NCI-H2227 (cell line): ENCODE results near the gene CSRNP3.
"Not testable (repeated sequence)": the region's sequence is repeated elsewhere in the genome, so short reads cannot be mapped to it uniquely, and the experiment has no call there.

ENCODE experiments used
- DNase-seq: peaks from one replicate; lab custom pipeline; 2025; ENCODE audit not compliant: unreplicated experiment; lab: John Stamatoyannopoulos, UW

Gene CSRNP3

DNA sequence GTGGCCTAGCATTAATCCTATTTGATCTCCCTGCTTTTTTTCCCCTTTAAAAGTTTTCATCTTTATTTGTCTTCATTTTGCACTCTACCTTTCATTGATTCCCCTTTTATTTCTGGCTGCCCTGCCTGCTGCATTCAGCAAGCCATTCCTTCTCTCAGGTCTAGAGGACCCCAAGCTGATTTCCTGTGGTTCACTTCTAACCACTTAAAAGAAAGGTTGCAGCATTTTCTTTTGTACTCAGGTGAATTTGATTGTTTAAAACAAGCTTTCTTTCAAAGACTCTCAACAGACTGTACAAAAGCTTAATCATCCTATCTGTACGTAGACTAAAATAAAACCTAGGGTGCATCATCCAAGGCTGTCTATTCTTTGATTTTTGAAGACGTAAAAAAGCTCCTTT lies 160.3 kb downstream of the CSRNP3 start:
- DNase-seq: peak; percentile 18

DNA sequence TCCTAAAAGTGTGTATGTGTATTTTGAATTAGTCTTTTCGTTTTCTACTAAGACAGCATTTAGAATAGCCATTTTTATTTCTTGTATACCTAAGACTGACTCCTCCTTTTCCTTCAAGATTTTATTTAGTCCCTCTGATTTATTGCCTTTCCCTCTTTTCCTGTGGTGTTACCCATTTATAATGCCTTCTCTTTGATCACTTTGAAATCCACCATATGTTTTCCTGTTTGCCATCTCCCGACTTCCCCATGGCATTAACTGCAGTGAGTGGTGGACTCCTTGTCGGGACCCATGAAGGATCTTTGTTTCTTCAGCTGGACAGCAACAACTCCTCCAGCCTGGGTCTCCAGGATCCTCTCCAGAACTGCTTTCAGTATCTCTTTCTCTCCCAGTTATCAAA lies 160.7 kb downstream of the CSRNP3 start:
- DNase-seq: no peak

DNA sequence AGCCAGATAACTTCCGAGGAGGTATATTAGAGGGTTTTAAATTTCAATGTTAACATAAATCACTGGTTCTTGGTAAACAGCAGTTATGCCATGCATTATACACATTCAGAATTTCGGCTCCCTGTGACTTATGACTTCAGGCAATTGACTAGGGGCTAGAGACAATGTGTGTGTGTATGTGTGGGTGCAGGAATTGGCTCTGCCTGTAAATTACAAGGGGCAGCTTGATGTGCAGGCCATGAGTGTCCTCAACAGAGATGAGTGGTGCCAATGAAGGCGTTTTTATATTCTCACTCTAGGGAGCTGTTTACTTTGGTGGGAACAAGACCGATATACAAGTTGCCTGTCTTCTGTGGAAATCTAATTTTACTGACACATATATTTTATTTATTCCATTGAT lies 161.6 kb downstream of the CSRNP3 start:
- DNase-seq: peak; percentile 86

DNA sequence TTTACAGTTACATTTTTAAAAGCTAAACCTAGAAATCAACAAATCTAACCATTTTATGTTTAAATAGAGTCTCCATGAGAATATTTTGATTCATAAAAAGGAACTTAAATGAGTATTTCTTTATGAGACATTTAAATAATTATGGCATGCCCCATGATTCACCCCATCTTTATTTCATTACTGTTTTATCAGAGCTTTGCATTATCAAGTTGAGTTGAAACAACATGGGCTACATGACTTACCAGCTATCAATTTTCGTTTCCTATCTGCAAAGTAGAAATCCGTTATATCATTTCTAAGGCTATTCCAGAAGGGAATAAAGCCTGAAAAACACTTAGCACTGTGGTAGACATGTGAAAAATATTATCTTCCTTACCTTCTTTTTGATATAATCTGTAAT lies 163.1 kb downstream of the CSRNP3 start:
- DNase-seq: no peak

GRCh38 chr2:165633431-165633830 lies 163.9 kb downstream of the CSRNP3 start:
- DNase-seq: no peak

- DNase-seq: no peak
These were observed 164.8 kb downstream of the CSRNP3 start for GRCh38 chr2:165634282-165634681.

DNA sequence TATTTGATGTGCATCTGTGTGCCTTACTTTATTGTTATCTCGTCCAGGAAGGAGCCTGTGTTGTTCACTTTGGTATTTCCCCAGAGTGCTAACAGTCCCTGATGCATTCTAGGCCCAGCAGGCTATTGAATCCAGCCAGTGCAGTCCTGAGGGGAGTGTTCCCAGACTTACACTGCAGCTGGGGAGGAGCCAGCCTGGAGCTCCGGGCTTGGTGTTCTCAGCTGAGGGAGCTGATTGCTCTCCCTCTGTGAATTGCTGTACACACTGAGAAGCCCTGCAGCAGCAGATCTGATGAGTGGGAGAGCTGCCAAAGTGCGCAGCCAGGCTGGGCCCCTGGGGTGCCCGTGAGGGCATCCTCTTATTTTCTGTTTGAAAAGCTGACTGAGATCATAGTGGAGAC lies 165.4 kb downstream of the CSRNP3 start:
- DNase-seq: peak; percentile 94

- no peak for DNase-seq
These were observed 166.0 kb downstream of the CSRNP3 start for GRCh38 chr2:165635532-165635931.

DNA sequence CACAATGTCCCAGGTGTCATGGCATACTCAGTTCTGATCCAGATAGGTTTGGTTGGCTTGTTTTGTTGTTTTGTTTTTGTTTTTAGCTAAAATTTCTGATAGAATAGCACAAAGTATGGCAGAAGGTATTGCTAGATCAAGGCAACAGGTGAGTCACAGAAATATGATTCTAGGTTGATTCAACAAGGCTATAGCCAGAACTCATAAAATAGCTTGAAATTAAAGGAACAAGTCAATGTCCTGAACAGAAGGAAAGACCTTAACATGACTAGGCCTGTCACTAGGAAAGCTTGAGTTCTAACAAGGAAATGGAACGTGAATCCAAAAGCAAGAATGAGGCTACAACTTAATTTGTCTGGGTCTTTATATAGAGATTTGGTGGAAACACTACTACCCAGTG lies 167.5 kb downstream of the CSRNP3 start:
- DNase-seq: no peak

DNA sequence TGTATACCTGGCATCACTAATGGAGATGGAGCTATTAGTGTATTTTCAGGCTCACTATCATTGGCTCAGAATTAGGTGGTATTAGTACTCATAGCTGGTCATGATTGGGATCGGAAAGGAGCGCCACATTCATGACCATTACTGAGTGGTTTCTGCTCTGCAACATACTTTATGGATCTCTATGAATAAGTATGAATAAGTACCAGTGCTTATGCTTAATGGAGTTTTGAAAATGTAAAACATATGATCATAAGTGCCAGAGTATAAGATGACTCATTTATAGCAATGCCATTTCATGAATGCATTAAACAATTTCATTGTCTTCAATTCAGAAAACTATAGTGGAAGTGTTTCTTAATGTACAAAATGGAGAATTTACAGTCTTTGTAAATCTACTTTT lies 167.9 kb downstream of the CSRNP3 start:
- DNase-seq: no peak

DNA sequence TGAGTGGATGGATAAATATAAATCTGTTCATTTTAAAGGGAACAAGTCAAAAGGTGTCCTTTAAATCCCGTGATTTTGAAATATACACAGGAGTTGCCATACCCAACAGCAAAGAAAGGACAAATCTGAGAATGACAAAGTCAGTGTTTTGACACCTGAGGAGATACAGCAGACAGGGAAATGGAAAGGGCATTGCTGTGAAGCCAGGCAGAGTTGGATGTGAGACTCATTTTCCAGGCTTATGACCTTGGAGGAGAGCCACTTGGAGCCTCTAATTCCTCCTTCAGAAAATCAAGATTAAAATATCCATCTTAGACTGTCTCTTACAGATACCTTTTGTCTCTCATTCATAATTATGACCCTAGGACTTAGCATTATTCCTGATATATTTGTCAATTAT lies 170.0 kb downstream of the CSRNP3 start:
- DNase-seq: no peak

GRCh38 chr2:165640247-165640929 lies 170.9 kb downstream of the CSRNP3 start:
- DNase-seq: peak; percentile 23

- DNase-seq: peak; percentile 88
These were observed 176.7 kb downstream of the CSRNP3 start for GRCh38 chr2:165645930-165646831.

DNA sequence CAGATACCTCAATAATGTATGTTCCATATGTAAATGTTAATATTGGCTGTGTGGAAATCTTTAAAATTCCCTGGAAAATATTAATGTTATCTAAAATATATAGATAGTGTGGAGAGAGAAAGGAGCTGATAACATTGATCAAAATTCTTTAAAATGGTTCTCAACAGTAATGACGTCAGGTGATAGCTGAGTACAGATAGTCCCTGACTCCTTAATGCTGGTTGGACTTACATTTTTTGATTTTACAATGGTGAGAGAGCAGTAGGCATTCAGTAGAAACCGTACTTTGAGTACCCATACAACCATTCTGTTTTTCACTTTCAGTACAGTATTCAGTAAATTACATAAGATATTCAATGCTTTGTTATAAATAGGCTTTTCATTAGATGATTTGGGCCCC lies 177.9 kb downstream of the CSRNP3 start:
- DNase-seq: peak; percentile 32

DNA sequence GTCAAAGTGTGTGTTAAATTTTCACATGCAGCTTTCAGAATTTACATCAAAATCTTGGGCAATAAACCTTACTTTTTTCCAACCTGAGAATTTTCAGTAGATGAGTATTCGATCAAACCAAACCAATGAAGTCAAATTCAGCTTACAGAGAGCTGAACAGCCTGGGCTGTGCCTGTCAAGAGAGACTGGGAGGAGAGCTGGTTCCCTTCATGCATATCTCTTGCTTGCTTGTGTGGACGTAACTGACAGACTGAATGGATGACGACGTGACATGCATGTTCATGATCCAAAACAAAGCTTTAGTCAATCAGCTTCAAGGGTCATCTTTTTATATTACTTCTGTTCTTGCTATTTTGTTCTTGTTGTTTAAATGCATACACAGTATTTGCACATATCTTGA lies 179.3 kb downstream of the CSRNP3 start:
- DNase-seq: peak; percentile 82

DNA sequence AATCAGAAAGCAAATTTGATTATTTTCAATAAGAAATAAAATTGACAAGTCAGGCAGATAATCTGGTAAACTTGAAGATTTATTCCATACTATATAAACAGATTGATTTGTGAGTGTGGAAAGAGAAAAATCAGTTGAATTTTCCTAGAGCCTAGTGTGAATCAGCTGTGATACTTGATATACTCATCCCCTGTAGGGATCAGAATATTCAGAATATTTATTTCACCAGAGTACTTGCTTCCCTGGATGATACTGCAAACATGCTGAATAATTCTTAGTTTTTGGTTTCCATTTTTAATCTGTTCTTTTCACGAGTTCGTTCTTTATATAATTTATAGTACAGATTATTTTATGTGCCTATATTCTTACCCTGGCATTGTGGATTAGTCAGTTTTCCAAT lies 181.7 kb downstream of the CSRNP3 start:
- no peak for DNase-seq

GRCh38 chr2:165655661-165656060 lies 186.2 kb downstream of the CSRNP3 start:
- DNase-seq: no peak

DNA sequence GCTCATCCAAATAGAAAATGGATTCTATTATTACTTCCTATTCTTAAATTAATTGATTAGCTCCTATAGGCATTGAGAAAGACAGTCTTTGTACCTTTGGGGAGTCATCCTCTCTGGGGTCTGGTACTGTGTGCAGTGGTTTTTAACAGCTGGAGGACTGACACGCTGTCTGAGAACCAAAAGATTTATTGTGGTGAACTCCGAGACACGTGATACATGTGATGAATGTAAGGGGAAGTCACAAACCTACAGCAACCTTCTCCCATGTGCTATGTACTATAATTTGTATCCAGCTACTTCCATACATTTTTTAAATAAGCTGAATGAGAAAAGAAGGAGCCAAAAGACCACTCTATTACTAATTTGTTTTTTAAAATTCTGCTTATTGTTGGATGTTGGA lies 190.9 kb downstream of the CSRNP3 start:
- no peak for DNase-seq

DNA sequence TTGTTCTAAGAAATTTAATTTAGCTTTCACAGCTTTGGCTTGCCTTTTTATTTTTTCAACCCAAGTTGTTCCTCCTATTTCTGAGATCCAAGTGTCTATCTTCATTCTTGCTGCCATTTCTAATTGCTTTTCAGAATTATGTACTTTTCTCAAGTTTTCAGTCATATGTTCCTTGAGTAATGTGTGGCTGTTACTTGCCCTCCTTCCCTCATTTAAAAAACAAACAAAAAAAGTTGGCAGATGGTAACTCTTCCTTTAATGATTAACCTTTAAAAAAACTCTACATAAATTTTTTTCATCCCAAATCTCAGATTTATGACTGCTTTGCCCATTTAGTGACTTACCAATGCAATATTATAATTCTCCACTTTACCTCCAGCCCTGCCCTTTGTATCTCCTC lies 193.2 kb downstream of the CSRNP3 start:
- no peak for DNase-seq

DNA sequence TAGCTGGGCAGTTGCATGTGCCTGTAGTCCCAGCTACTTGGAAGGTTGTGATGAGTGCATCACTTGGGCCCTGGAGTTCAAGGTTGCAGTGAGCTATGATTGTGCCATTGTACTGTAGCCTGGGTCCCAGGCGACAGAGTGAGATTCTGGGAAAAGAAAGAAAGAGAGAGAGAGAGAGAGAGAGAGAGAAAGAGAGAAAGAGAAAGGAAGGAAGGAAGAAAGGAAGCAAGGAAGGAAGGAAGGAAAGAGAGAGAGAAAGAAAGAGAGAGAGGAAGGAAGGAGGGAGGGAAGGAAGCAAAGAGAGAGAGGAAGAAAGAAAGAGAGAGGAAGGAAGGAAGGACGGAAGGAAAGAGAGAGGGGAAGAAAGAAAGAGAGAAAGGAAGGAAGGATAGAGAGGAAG lies 196.1 kb downstream of the CSRNP3 start:
- DNase-seq: no peak

DNA sequence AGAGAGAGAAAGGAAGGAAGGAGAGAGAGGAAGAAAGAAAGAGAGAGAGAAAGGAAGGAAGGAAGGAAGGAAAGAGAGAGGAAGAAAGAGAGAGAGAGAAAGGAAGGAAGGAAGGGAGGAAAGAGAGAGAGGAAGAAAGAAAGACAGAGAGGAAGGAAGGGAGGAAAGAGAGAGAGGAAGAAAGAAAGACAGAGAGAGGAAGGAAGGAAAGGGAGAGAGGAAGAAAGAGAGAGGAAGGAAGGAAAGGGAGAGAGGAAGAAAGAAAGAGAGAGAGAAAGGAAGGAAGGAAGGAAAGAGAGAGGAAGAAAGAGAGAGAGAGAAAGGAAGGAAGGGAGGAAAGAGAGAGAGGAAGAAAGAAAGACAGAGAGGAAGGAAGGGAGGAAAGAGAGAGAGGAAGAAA lies 196.6 kb downstream of the CSRNP3 start:
- not testable (repeated sequence) for DNase-seq

DNA sequence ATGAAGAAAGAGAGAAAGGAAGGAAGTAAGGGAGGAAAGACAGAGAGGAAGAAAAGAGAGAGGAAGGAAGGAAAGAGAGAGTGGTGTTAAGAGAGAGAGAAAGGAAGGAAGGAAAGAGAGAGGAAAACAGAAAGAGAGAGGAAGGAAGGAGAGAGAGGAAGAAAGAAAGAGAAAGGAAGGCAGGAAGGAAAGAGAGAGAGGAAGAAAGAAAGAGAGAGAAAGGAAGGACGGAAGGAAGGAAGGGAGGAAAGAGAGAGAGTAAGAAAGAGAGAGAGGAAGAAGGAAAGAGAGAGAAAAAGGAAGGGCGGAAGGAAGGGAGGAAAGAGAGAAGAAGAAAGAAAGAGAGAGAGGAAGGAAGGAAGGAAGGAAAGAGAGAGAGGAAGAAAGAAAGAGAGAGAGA lies 197.1 kb downstream of the CSRNP3 start:
- no peak for DNase-seq
